NCI-H1930 (cell line): ENCODE results near the gene FAT1.
"Not testable (repeated sequence)": the region's sequence is repeated elsewhere in the genome, so short reads cannot be mapped to it uniquely, and the experiment has no call there.

Source experiments
- DNase-seq, 2 experiments: peaks; one replicate each; lab custom pipeline; 2025; lab: John Stamatoyannopoulos, UW

FAT1 gene

GRCh38 chr4:186659456-186659855, 64.2 kb downstream of the FAT1 start:
- DNase-seq: not testable (repeated sequence)

- no peak for DNase-seq
Measured at GRCh38 chr4:186658657-186659056, 65.0 kb downstream of the FAT1 start.

GRCh38 chr4:186657764-186658163, 65.9 kb downstream of the FAT1 start:
- no peak for DNase-seq

GRCh38 chr4:186653969-186654368, 69.7 kb downstream of the FAT1 start:
- DNase-seq: no peak

GRCh38 chr4:186651624-186652023, 72.0 kb downstream of the FAT1 start:
- DNase-seq: no peak

GRCh38 chr4:186651181-186651603, 72.5 kb downstream of the FAT1 start:
- no peak for DNase-seq

GRCh38 chr4:186650401-186651180, 73.1 kb downstream of the FAT1 start:
- no peak for DNase-seq

- no peak for DNase-seq
Measured at GRCh38 chr4:186647821-186648220, 75.8 kb downstream of the FAT1 start.

GRCh38 chr4:186644737-186645261, 78.9 kb downstream of the FAT1 start:
- no peak for DNase-seq

- no peak for DNase-seq
Measured at GRCh38 chr4:186644311-186644638, 79.4 kb downstream of the FAT1 start.

GRCh38 chr4:186643501-186644310, 80.0 kb downstream of the FAT1 start:
- no peak for DNase-seq

- no peak for DNase-seq
Measured at GRCh38 chr4:186642998-186643397, 80.7 kb downstream of the FAT1 start.

- no peak for DNase-seq
Measured at GRCh38 chr4:186642530-186642929, 81.1 kb downstream of the FAT1 start.

GRCh38 chr4:186634591-186635128, 89.0 kb downstream of the FAT1 start:
- DNase-seq: no peak

- no peak for DNase-seq
Measured at GRCh38 chr4:186633844-186634243, 89.8 kb downstream of the FAT1 start.

- no peak for DNase-seq
Measured at GRCh38 chr4:186630128-186630527, 93.5 kb downstream of the FAT1 start.

GRCh38 chr4:186628058-186628711, 95.5 kb downstream of the FAT1 start:
- DNase-seq: no peak

GRCh38 chr4:186627226-186627865, 96.3 kb downstream of the FAT1 start:
- DNase-seq: no peak

GRCh38 chr4:186624951-186625350, 98.7 kb downstream of the FAT1 start:
- no peak for DNase-seq

- no peak for DNase-seq
Measured at GRCh38 chr4:186623546-186623945, 100.1 kb downstream of the FAT1 start.

GRCh38 chr4:186622788-186623464, 100.7 kb downstream of the FAT1 start:
- no peak for DNase-seq
